CD4-positive, alpha-beta T cell treated with Interleukin-12 subunit alpha and Interleukin-12 subunit beta, for 1 hour (primary cell): Measurements from ENCODE around the gene TAS1R3.

Experiments
- DNase-seq: peaks from one replicate; pipeline ENCODE4 v3.0.0-alpha.2; 2020

TAS1R3 gene

GRCh38 chr1:1340791-1341548 is 9.9 kb downstream of the TAS1R3 start:
- DNase-seq = no peak

GRCh38 chr1:1341549-1342021 is 10.5 kb downstream of the TAS1R3 start:
- no peak for DNase-seq

GRCh38 chr1:1342061-1342562 is 11.0 kb downstream of the TAS1R3 start:
- DNase-seq = no peak

- no peak for DNase-seq
These were observed 11.6 kb downstream of the TAS1R3 start for GRCh38 chr1:1342584-1343115.

GRCh38 chr1:1343811-1344421 is 12.8 kb downstream of the TAS1R3 start:
- DNase-seq = no peak

GRCh38 chr1:1344655-1345361 is 13.7 kb downstream of the TAS1R3 start:
- DNase-seq = no peak

GRCh38 chr1:1345384-1345783 is 14.3 kb downstream of the TAS1R3 start:
- DNase-seq = no peak

- no peak for DNase-seq
These were observed 14.9 kb downstream of the TAS1R3 start for GRCh38 chr1:1345860-1346500.

GRCh38 chr1:1346501-1346890 is 15.4 kb downstream of the TAS1R3 start:
- DNase-seq = no peak

- no peak for DNase-seq
These were observed 16.0 kb downstream of the TAS1R3 start for GRCh38 chr1:1347026-1347595.

- no peak for DNase-seq
These were observed 16.8 kb downstream of the TAS1R3 start for GRCh38 chr1:1347663-1348419.

GRCh38 chr1:1348420-1349255 is 17.6 kb downstream of the TAS1R3 start:
- DNase-seq = no peak

- DNase-seq = peak; percentile 74
These were observed 18.4 kb downstream of the TAS1R3 start, which contains the start of gene DVL1 for GRCh38 chr1:1349256-1350012. TSS of gene DVL1 (minus strand) at chr1:1349418. CDS start at chr1:1349065, 353 bp downstream.

GRCh38 chr1:1351511-1352427 is 20.7 kb downstream of the TAS1R3 start:
- DNase-seq = no peak

- no peak for DNase-seq
These were observed 21.8 kb downstream of the TAS1R3 start for GRCh38 chr1:1352786-1353388.

GRCh38 chr1:1353389-1354151 is 22.5 kb downstream of the TAS1R3 start:
- DNase-seq = no peak
